Astrocyte (in vitro differentiated cells and primary cell): ENCODE results near the gene CREB5. TPM values are rescaled to one million over a fixed set of nuclear protein-coding genes. Genes with fewer than 3 reads are reported as not detected.

Experiments
- DNase-seq: peaks from one replicate; pipeline ENCODE4 v3.0.0-alpha.2; 2010; ENCODE audit warnings: low read depth
- FAIRE-seq: peaks from 2 replicates; lab custom pipeline; 2011; peaks lifted over from hg19 to GRCh38; lab: Jason Lieb, UNC
- H2AFZ ChIP-seq: 2 replicates; pipeline ENCODE4 v1.6.0; 2012; ENCODE audit warnings: low read depth, low read length, inconsistent platforms
- H3K27ac ChIP-seq: 2 replicates; pipeline ENCODE4 v1.5.1; 2011; ENCODE audit warnings: low read depth, low read length, inconsistent platforms
- H3K27me3 ChIP-seq: 2 replicates; pipeline ENCODE4 v1.6.0; 2011; ENCODE audit warnings: low read length, inconsistent platforms; ENCODE audit not compliant: insufficient read depth
- H3K36me3 ChIP-seq: 2 replicates; pipeline ENCODE4 v1.5.1; 2011; ENCODE audit warnings: low read length, inconsistent platforms; ENCODE audit not compliant: insufficient read depth
- H3K4me1 ChIP-seq: 2 replicates; pipeline ENCODE4 v1.5.1; 2011; ENCODE audit warnings: low read length, inconsistent platforms; ENCODE audit not compliant: insufficient read depth
- H3K4me2 ChIP-seq: 2 replicates; pipeline ENCODE4 v1.6.0; 2012; ENCODE audit warnings: low read length, inconsistent platforms
- H3K4me3 ChIP-seq: 2 replicates; pipeline ENCODE4 v1.5.1; 2011; ENCODE audit warnings: low read depth, mild to moderate bottlenecking, low read length, inconsistent platforms; ENCODE audit not compliant: insufficient read depth
- H3K79me2 ChIP-seq: 2 replicates; pipeline ENCODE4 v1.6.0; 2012; ENCODE audit warnings: mild to moderate bottlenecking, low read length, inconsistent platforms; ENCODE audit not compliant: insufficient read depth
- H3K9ac ChIP-seq: 2 replicates; pipeline ENCODE4 v1.6.0; 2012; ENCODE audit warnings: mild to moderate bottlenecking, low read length, inconsistent platforms
- H3K9me3 ChIP-seq: 2 replicates; pipeline ENCODE4 v1.5.1; 2012; ENCODE audit warnings: low read depth, mild to moderate bottlenecking, low read length, inconsistent platforms; ENCODE audit not compliant: insufficient read depth
- H4K20me1 ChIP-seq: 2 replicates; pipeline ENCODE4 v1.6.0; 2012; ENCODE audit warnings: low read length, inconsistent platforms; ENCODE audit not compliant: insufficient read depth
- H3K27ac Mint-ChIP-seq: one replicate; pipeline ENCODE4 v1.8.0; 2021; ENCODE audit warnings: mild to moderate bottlenecking, mixed read lengths; ENCODE audit not compliant: unreplicated experiment
- H3K27me3 Mint-ChIP-seq: one replicate; pipeline ENCODE4 v1.8.0; 2021; ENCODE audit warnings: low read depth, mixed read lengths; ENCODE audit not compliant: unreplicated experiment
- H3K36me3 Mint-ChIP-seq: one replicate; pipeline ENCODE4 v1.8.0; 2021; ENCODE audit warnings: low read depth, mixed read lengths; ENCODE audit not compliant: unreplicated experiment
- H3K4me1 Mint-ChIP-seq: one replicate; pipeline ENCODE4 v1.8.0; 2021; ENCODE audit warnings: low read depth, mixed read lengths; ENCODE audit not compliant: unreplicated experiment
- H3K4me3 Mint-ChIP-seq: one replicate; pipeline ENCODE4 v1.8.0; 2021; ENCODE audit warnings: mild to moderate bottlenecking, moderate library complexity, mixed read lengths; ENCODE audit not compliant: unreplicated experiment
- H3K9me3 Mint-ChIP-seq: one replicate; pipeline ENCODE4 v1.8.0; 2021; ENCODE audit warnings: mild to moderate bottlenecking, mixed read lengths; ENCODE audit not compliant: unreplicated experiment
- CTCF ChIP-seq: IDR thresholded peaks from 2 replicates; pipeline ENCODE4 v1.5.1; 2011; ENCODE audit warnings: low read depth, mild to moderate bottlenecking, inconsistent platforms, low read length, moderate library complexity; ENCODE audit not compliant: insufficient read depth
- EZH2 ChIP-seq: IDR thresholded peaks from 2 replicates; pipeline ENCODE4 v1.6.1; 2012; ENCODE audit warnings: mild to moderate bottlenecking, low read length, inconsistent platforms; ENCODE audit not compliant: insufficient read depth
- total RNA-seq: library from RNA; stranded (reverse); gene quantifications from 2 replicates; pipeline ENCODE4 v1.2.1, GENCODE V29; 2021

CREB5 gene
- total RNA-seq, 1 donor from 2014 or later: 25.4 TPM

- no peak for FAIRE-seq
- Mint-ChIP-seq H3K4me3 (no peak overlapping the region), H3K36me3 (no peaks in the 10 kb centered on the region)
Measured at GRCh38 chr7:28505867-28506266, 93.5 kb downstream of the CREB5 start.

GRCh38 chr7:28507525-28508282, 95.4 kb downstream of the CREB5 start:
- H3K36me3 ChIP-seq: no peaks in the 10 kb centered on the region

More at GRCh38 chr7:28505867-28506266, 93.5 kb downstream of the CREB5 start:
- Mint-ChIP-seq H3K9me3 (no peaks in the 10 kb centered on the region), H3K27ac (no peak overlapping the region), H3K4me1 (peaks cover 9% of the 10 kb centered on the region), H3K27me3 (no peaks in the 10 kb centered on the region)
- Histone ChIP-seq H3K9ac (no peak overlapping the region), H3K4me1 (peaks cover 6% of the 10 kb centered on the region), H3K9me3 (no peaks in the 10 kb centered on the region), H3K4me2 (no peak overlapping the region), H3K4me3 (no peak overlapping the region), H3K79me2 (no peaks in the 10 kb centered on the region), H3K27me3 (no peaks in the 10 kb centered on the region), H3K36me3 (no peaks in the 10 kb centered on the region), H3K27ac (no peak overlapping the region), H4K20me1 (no peaks in the 10 kb centered on the region), H2AFZ (no peak overlapping the region)
- no peak for DNase-seq
- TF ChIP-seq EZH2: no peak

More at GRCh38 chr7:28507525-28508282, 95.4 kb downstream of the CREB5 start:
- DNase-seq (no peak), FAIRE-seq (no peak)
- Mint-ChIP-seq H3K36me3 (peaks cover 2% of the 10 kb centered on the region), H3K27me3 (peaks cover 3% of the 10 kb centered on the region), H3K4me1 (peaks cover 9% of the 10 kb centered on the region), H3K27ac (no peak overlapping the region), H3K4me3 (no peak overlapping the region), H3K9me3 (no peaks in the 10 kb centered on the region)
- H3K79me2 ChIP-seq: no peaks in the 10 kb centered on the region
- H3K9me3 ChIP-seq: no peaks in the 10 kb centered on the region
- no peaks in the 10 kb centered on the region for H4K20me1 ChIP-seq
- no peaks in the 10 kb centered on the region for H3K27me3 ChIP-seq
- peaks cover 6% of the 10 kb centered on the region for H3K4me1 ChIP-seq
- no peak overlapping the region for H3K4me2 ChIP-seq
- no peak overlapping the region for H3K27ac ChIP-seq
- no peak overlapping the region for H3K9ac ChIP-seq
- H2AFZ ChIP-seq: no peak overlapping the region
- TF ChIP-seq CTCF (no peak), EZH2 (no peak)
- no peak overlapping the region for H3K4me3 ChIP-seq
